Breast epithelium (tissue), 4 donors: ENCODE data around the gene SNRK. TPM values are rescaled to one million over a fixed set of nuclear protein-coding genes. Genes with fewer than 3 reads are reported as not detected.

Experiments used
- DNase-seq, 2 donors: peaks; one replicate each; pipeline ENCODE4 v3.0.0-alpha.2; 2019; ENCODE audit warnings: low spot score in 2 of 2
- H3K27ac ChIP-seq, 2 donors: fragments of 200-600 bp; sonication (generic) in 1 of 2; one replicate each; pipeline ENCODE4 v1.5.1; 2016 to 2019; ENCODE audit warnings: mild to moderate bottlenecking in 1 of 2
- H3K27me3 ChIP-seq, 2 donors: fragments of 200-600 bp; sonication (generic) in 1 of 2; one replicate each; pipeline versions ENCODE4 v1.5.1 to v1.6.0; 2017 to 2019; ENCODE audit warnings: control low read depth in 1 of 2, mild to moderate bottlenecking in 1 of 2
- H3K36me3 ChIP-seq: fragments of 200-600 bp; one replicate; pipeline ENCODE4 v1.5.1; 2019
- H3K4me1 ChIP-seq, 2 donors: fragments of 200-600 bp; sonication (generic); one replicate each; pipeline ENCODE4 v1.5.1; 2016 to 2019; ENCODE audit warnings: control low read depth in 1 of 2
- H3K4me3 ChIP-seq, 3 donors: fragments of 200-600 bp; sonication (generic); 1 replicate in 2 of 3; 2 replicates in 1 of 3; pipeline ENCODE4 v1.5.1; 2016 to 2019; ENCODE audit warnings: mild to moderate bottlenecking in 3 of 3, moderate library complexity in 2 of 3
- H3K9me3 ChIP-seq, 2 donors: fragments of 200-600 bp; sonication (generic) in 1 of 2; one replicate each; pipeline ENCODE4 v1.5.1; 2016 to 2019; ENCODE audit warnings: control low read depth in 1 of 2
- CTCF ChIP-seq, 3 donors: fragments of 450-650 bp; IDR thresholded peaks; one replicate each; pipeline ENCODE4 v1.5.1; 2016 to 2017; ENCODE audit warnings: antibody characterized with exemption in 3 of 3, mild to moderate bottlenecking in 3 of 3, moderate library complexity in 3 of 3
- POLR2A ChIP-seq: fragments of 450-650 bp; IDR thresholded peaks from one replicate; pipeline ENCODE4 v1.6.1; 2016; ENCODE audit warnings: antibody characterized with exemption, mild to moderate bottlenecking, moderate library complexity
- POLR2AphosphoS5 ChIP-seq, 3 donors: sonication (generic); formaldehyde crosslinking; IDR thresholded peaks; one replicate each; pipeline ENCODE4 v1.6.1; 2017; ENCODE audit warnings: antibody characterized with exemption in 3 of 3
- intact Hi-C: fragments of 100-400 bp; cut with DNase I; formaldehyde crosslinking; loops from one replicate; pipeline ENCODE4 v1.15.1; 2023; ENCODE audit warnings: low total_unique reads
- total RNA-seq, 3 donors: library from RNA; depleted of rRNA; stranded (reverse); fragments of >200 nt; gene quantifications; one replicate each; pipeline ENCODE4 v1.1.0, GENCODE V29; 2016

The SNRK gene
- total RNA-seq, 3 donors from 2014 or later = 52.0 to 84.9 (median 72.8) TPM

- Histone ChIP-seq H3K27ac (no peak overlapping the region), H3K9me3 (no peaks in the 10 kb centered on the region), H3K4me3 (no peak overlapping the region), H3K27me3 (no peaks in the 10 kb centered on the region), H3K4me1 (no peaks in the 10 kb centered on the region), H3K36me3 (no peaks in the 10 kb centered on the region)
- intact Hi-C loops = no loop called here
- TF ChIP-seq CTCF (IDR thresholded peaks at IDR 0.05) = no peak
- no peak for TF ChIP-seq POLR2A
- no peak for TF ChIP-seq POLR2AphosphoS5 (IDR thresholded peaks at IDR 0.05)
- no peak for DNase-seq
Observed at GRCh38 chr3:43372007-43372740, 85.8 kb downstream of the SNRK start.

GRCh38 chr3:43372809-43373559 lies 86.6 kb downstream of the SNRK start:
- no peak for DNase-seq
- H3K4me3 ChIP-seq = no peak overlapping the region
- H3K36me3 ChIP-seq = no peaks in the 10 kb centered on the region
- intact Hi-C loops = no loop called here
- no peaks in the 10 kb centered on the region for H3K27me3 ChIP-seq
- no peaks in the 10 kb centered on the region for H3K9me3 ChIP-seq
- no peaks in the 10 kb centered on the region for H3K4me1 ChIP-seq
- no peak for TF ChIP-seq CTCF (IDR thresholded peaks at IDR 0.05)
- no peak for TF ChIP-seq POLR2A
- no peak for TF ChIP-seq POLR2AphosphoS5 (IDR thresholded peaks at IDR 0.05)
- H3K27ac ChIP-seq = no peak overlapping the region

GRCh38 chr3:43373560-43373928 lies 87.2 kb downstream of the SNRK start:
- intact Hi-C loops = no loop called here
- Histone ChIP-seq H3K4me1 (no peaks in the 10 kb centered on the region), H3K27me3 (no peaks in the 10 kb centered on the region), H3K4me3 (no peak overlapping the region), H3K36me3 (no peaks in the 10 kb centered on the region), H3K9me3 (no peaks in the 10 kb centered on the region), H3K27ac (no peak overlapping the region)
- TF ChIP-seq POLR2A = no peak
- no peak for DNase-seq

- Histone ChIP-seq H3K27ac (no peak overlapping the region), H3K27me3 (no peaks in the 10 kb centered on the region), H3K4me1 (no peaks in the 10 kb centered on the region), H3K4me3 (no peak overlapping the region), H3K9me3 (no peaks in the 10 kb centered on the region), H3K36me3 (no peaks in the 10 kb centered on the region)
- intact Hi-C loops = no loop called here
- TF ChIP-seq POLR2AphosphoS5 (IDR thresholded peaks at IDR 0.05) (no peak), CTCF (IDR thresholded peaks at IDR 0.05) (peak in 2 of 3 donors; percentile 49 to 57), POLR2A (no peak)
- no peak for DNase-seq
Observed at GRCh38 chr3:43378066-43378935, 92.0 kb downstream of the SNRK start.

- Histone ChIP-seq H3K27ac (peak overlapping the region in 1 of 2 donors; percentile 39), H3K36me3 (no peaks in the 10 kb centered on the region), H3K9me3 (peaks cover 0 to under 1% of the 10 kb centered on the region in 2 donors), H3K4me3 (no peak overlapping the region), H3K4me1 (no peaks in the 10 kb centered on the region), H3K27me3 (no peaks in the 10 kb centered on the region)
- DNase-seq = no peak
- intact Hi-C loops = no loop called here
- TF ChIP-seq POLR2A = no peak
Observed at GRCh38 chr3:43379343-43379742, 93.0 kb downstream of the SNRK start.
